Measurements from ENCODE around the gene NAT14.

- TF ChIP-seq CTCF (IDR thresholded peaks at IDR 0.05 in 2 of 3, conservative IDR thresholded peaks at IDR 0.05 in 1 of 3; ENCODE audit: borderline replicate concordance in 1 of 3, insufficient read depth in 1 of 3, low read depth in 2 of 3, low read length in 2 of 3) (no peak), POLR2AphosphoS5 (IDR thresholded peaks at IDR 0.05; ENCODE audit: low read depth, low read length) (no peak), ATF3 (IDR thresholded peaks at IDR 0.05) (no peak), POLR2A (IDR thresholded peaks at IDR 0.05; ENCODE audit: borderline replicate concordance, extremely low read depth, insufficient read depth, insufficient read length) (no peak), MAX (IDR thresholded peaks at IDR 0.05) (no peak), SIN3A (IDR thresholded peaks at IDR 0.05; ENCODE audit: low read depth) (no peak), EZH2phosphoT487 (IDR thresholded peaks at IDR 0.05; ENCODE audit: borderline replicate concordance) (no peak), RAD21 (IDR thresholded peaks at IDR 0.05; ENCODE audit: low read depth) (no peak), EZH2 (IDR thresholded peaks at IDR 0.05) (no peak), SP1 (IDR thresholded peaks at IDR 0.05; ENCODE audit: low read depth) (no peak)
These were observed 3.2 kb upstream of the NAT14 start for GRCh38 chr19:55481794-55482155.
